Measurements from ENCODE around the gene TRAPPC5. TPM values are rescaled to one million over a fixed set of nuclear protein-coding genes. Genes with fewer than 3 reads are reported as not detected.
"Not testable (repeated sequence)": the region's sequence is repeated elsewhere in the genome, so short reads cannot be mapped to it uniquely, and the experiment has no call there.

Gene TRAPPC5
- total RNA-seq, 1 donor from 2014 or later: 72.2 TPM

DNA sequence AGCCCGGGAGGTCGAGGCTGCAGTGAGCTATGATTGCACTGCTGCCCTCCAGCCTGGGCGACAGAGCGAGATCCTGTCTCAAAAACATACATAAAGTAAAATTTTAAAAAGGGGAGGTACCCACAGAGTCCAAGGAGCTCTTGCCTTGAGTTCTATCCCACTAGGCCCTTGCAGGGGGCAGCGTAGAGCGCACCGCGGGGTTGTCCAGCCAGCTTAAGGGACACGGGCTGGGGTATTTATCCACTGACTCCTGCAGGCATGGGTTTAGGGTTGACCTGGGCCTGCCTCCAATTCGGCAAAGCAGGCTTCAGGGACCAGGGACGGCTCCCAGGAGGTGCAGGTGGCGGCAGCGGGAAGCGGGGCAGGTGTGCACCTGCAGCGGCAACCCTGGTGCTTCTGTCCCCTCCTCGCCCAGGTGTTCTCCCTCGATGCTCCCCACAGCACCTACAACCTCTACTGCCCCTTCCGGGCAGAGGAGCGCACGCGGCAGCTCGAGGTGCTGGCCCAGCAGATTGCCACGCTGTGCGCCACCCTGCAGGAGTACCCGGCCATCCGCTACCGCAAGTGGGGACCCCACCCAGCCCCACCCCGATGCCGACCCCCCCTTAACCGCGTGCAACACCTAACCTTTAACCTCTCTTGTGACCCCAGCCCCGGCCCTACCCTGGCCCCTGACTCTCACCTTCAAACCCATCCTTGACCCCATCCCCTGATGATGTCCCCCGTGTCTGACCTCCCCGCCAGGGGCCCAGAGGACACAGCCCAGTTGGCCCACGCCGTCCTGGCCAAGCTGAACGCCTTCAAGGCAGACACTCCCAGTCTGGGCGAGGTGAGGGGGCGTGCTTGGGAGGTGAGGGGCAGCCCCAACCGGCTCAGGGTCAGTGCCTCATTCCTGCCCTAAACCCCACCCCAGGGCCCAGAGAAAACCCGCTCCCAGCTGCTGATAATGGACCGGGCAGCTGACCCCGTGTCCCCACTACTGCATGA lies 39.0 kb upstream of the TRAPPC5 start:
- H3K27me3 Mint-ChIP-seq (ENCODE audit: insufficient read depth): no peaks in the 10 kb centered on the region
- no peak overlapping the region for H3K27ac Mint-ChIP-seq
- H3K4me3 Mint-ChIP-seq: no peak overlapping the region
- no peaks in the 10 kb centered on the region for H3K9me3 Mint-ChIP-seq
- H3K4me1 Mint-ChIP-seq (ENCODE audit: low read depth): peaks cover 18% of the 10 kb centered on the region
- no peak for DNase-seq (ENCODE audit: low spot score)
- intact Hi-C loops (cut with micrococcal nuclease): no loop called here
- H3K36me3 Mint-ChIP-seq (ENCODE audit: low read depth): peaks cover 13% of the 10 kb centered on the region

DNA sequence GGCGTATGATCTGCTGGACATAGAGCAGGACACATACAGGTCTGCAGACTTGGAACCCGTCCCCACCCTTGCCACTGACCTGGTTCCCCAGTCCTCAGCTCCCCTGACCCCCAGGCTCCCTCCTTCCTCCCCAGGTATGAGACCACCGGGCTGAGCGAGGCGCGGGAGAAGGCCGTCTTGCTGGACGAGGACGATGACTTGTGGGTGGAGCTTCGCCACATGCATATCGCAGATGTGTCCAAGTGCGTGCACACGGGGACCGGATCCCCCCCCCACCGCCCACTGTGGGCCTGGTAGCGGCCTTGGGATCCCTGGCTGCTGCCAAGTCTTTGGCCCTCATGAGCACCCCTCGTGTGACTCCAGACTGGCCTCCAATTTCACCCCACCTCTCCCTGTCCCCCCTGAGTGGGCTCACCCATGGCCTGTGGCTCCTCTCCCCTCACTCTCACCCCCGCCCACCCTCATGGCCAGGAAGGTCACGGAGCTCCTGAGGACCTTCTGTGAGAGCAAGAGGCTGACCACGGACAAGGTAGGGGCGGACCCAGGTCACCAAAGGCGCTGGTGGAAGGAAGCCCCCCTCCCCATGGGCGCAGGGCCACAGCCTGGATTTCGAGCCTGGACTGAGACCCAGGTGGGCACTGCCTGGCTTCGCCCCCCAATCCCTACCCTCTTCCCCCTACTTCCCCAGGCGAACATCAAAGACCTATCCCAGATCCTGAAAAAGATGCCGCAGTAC lies 38.2 kb upstream of the TRAPPC5 start:
- peaks cover 18% of the 10 kb centered on the region for H3K4me1 Mint-ChIP-seq (ENCODE audit: low read depth)
- no peak overlapping the region for H3K4me3 Mint-ChIP-seq
- no peak for DNase-seq (ENCODE audit: low spot score)
- no peaks in the 10 kb centered on the region for H3K27me3 Mint-ChIP-seq (ENCODE audit: insufficient read depth)
- intact Hi-C loops (cut with micrococcal nuclease): no loop called here
- peaks cover 13% of the 10 kb centered on the region for H3K36me3 Mint-ChIP-seq (ENCODE audit: low read depth)
- H3K27ac Mint-ChIP-seq: no peak overlapping the region
- H3K9me3 Mint-ChIP-seq: no peaks in the 10 kb centered on the region

DNA sequence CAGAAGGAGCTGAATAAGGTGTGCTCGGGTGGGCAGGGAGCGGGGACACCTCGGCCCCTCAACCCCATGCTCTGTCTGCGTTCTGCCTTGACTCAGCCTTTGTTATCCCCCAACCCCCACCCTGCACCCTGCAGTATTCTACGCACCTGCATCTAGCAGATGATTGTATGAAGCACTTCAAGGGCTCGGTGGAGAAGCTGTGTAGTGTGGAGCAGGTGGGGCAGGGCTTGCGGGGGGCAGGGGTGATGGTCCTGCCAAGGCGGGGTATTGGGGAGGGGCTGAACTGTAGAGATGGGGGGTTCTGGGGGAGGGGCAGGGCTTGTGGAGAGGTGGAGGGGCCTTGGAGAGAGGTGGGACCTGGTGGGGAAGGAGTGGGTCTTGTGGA lies 37.6 kb upstream of the TRAPPC5 start:
- Mint-ChIP-seq H3K36me3 (ENCODE audit: low read depth) (peaks cover 13% of the 10 kb centered on the region), H3K27me3 (ENCODE audit: insufficient read depth) (no peaks in the 10 kb centered on the region), H3K27ac (no peak overlapping the region), H3K4me3 (no peak overlapping the region), H3K4me1 (ENCODE audit: low read depth) (peaks cover 18% of the 10 kb centered on the region), H3K9me3 (no peaks in the 10 kb centered on the region)
- DNase-seq (ENCODE audit: low spot score): no peak
- intact Hi-C loops (cut with micrococcal nuclease): no loop called here

DNA sequence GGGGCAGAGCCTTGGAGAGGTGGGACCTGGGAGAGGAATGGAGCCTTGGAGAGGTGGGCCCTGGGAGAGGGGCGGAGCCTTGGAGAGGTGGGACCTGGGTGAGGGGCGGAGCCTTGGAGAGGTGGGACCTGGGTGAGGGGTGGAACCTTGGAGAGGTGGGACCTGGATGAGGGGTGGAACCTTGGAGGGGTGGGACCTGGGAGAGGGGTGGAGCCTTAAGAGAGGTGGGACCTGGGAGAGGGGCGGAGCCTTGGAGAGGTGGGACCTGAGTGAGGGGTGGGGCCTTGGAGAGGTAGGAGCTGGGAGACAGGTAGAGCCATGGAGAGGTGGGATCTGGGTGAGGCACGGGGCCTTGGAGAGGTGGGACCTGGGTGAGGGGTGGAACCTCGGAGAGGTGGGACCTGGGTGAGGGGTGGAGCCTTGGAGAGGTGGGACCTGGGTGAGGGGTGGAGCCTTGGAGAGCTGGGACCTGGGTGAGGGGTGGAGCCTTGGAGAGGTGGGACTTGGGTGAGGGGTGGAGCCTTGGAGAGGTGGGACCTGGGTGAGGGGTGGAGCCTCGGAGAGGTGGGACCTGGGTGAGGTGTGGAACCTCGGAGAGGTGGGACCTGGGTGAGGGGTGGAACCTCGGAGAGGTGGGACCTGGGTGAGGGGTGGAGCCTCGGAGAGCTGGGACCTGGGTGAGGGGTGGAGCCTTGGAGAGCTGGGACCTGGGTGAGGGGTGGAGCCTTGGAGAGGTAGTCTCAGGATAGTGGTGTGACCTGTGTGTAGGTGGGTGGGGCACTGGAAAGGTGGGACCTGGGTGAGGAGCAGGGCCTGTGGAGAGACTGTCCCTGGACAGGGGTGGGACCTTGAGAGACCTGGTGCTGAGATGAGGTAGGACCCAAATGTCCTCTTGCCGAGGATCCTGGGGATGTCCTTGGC lies 36.7 kb upstream of the TRAPPC5 start:
- Mint-ChIP-seq H3K36me3 (ENCODE audit: low read depth) (peaks cover 13% of the 10 kb centered on the region), H3K4me1 (ENCODE audit: low read depth) (peaks cover 16% of the 10 kb centered on the region)
- H3K27ac Mint-ChIP-seq; H3K27me3 Mint-ChIP-seq (ENCODE audit: insufficient read depth); intact Hi-C loops (cut with micrococcal nuclease); H3K4me3 Mint-ChIP-seq; H3K9me3 Mint-ChIP-seq; DNase-seq (ENCODE audit: low spot score): not testable (repeated sequence)

DNA sequence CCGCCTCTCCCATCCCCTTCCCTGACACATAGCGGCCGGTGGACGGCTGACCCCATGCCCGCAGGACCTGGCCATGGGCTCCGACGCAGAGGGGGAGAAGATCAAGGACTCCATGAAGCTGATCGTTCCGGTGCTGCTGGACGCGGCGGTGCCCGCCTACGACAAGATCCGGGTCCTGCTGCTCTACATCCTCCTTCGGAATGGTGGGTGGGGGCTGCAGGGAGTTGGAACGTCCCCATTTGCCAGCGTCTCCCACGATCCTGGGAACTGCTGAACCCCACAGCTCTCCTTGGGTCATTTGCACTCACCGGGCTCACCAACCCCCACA lies 36.1 kb upstream of the TRAPPC5 start:
- intact Hi-C loops (cut with micrococcal nuclease): no loop called here
- Mint-ChIP-seq H3K27ac (no peak overlapping the region), H3K4me1 (ENCODE audit: low read depth) (peaks cover 10% of the 10 kb centered on the region), H3K4me3 (no peak overlapping the region), H3K9me3 (no peaks in the 10 kb centered on the region), H3K27me3 (ENCODE audit: insufficient read depth) (no peaks in the 10 kb centered on the region), H3K36me3 (ENCODE audit: low read depth) (peaks cover 13% of the 10 kb centered on the region)
- no peak for DNase-seq (ENCODE audit: low spot score)

DNA sequence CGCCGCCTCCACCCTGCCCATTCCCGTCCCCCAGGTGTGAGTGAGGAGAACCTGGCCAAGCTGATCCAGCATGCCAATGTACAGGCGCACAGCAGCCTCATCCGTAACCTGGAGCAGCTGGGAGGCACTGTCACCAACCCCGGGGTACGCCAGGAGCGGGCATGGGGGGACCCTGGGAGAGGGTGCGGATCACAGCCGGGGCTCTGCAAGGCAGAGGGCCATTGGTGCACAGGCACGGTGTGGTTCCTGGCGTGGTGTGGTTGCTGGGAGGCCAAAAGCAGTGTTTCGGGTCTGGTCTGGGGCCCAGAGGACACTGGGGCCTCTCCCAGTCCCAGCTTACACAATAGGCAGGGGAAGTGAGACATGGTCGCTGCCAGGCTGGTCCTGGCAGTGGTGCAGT lies 35.5 kb upstream of the TRAPPC5 start:
- Mint-ChIP-seq H3K36me3 (ENCODE audit: low read depth) (peaks cover 6% of the 10 kb centered on the region), H3K4me1 (ENCODE audit: low read depth) (peaks cover 4% of the 10 kb centered on the region), H3K27me3 (ENCODE audit: insufficient read depth) (peaks cover 2% of the 10 kb centered on the region), H3K4me3 (no peak overlapping the region), H3K27ac (no peak overlapping the region), H3K9me3 (no peaks in the 10 kb centered on the region)
- no peak for DNase-seq (ENCODE audit: low spot score)
- intact Hi-C loops (cut with micrococcal nuclease): no loop called here

DNA sequence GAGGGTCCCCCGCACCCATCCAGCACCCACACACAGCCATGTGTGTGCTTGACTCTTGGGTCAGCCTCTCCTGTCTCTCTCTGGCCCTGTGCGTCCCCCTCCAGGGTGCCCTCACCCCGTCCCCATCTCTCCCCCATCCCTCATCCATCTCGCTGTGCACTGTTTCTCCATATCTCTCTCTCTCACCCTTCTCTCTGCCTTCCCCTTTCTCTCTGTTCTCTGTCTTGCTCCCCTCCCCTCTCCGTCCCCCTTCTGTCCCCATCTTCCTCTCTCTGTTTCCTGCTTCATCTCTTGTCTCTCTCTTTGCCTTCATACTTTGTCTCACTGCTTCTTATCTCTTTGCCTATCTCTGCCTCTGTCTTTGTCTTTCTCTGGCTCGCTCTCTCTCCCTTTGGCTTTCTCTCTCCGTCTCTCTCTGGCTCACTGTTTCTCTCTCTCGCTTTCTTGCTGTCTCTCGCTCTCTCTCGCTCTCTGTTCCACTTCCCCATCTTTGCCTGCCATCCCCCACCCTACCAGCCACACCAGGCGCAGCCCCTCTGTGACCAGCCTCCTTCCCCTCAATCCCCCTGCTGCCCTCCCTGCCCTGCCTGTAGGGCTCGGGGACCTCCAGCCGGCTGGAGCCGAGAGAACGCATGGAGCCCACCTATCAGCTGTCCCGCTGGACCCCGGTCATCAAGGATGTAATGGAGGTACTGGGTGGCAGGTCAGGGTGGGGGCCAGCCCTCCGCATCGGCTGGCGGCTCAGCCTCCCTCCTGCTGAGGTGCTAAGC lies 34.8 kb upstream of the TRAPPC5 start:
- intact Hi-C loops (cut with micrococcal nuclease): no loop called here
- DNase-seq (ENCODE audit: low spot score): no peak
- no peak overlapping the region for H3K4me3 Mint-ChIP-seq
- peaks cover 5% of the 10 kb centered on the region for H3K36me3 Mint-ChIP-seq (ENCODE audit: low read depth)
- peak overlapping the region; percentile 18 for H3K27ac Mint-ChIP-seq
- no peaks in the 10 kb centered on the region for H3K9me3 Mint-ChIP-seq
- peaks cover 2% of the 10 kb centered on the region for H3K27me3 Mint-ChIP-seq (ENCODE audit: insufficient read depth)
- H3K4me1 Mint-ChIP-seq (ENCODE audit: low read depth): no peaks in the 10 kb centered on the region

DNA sequence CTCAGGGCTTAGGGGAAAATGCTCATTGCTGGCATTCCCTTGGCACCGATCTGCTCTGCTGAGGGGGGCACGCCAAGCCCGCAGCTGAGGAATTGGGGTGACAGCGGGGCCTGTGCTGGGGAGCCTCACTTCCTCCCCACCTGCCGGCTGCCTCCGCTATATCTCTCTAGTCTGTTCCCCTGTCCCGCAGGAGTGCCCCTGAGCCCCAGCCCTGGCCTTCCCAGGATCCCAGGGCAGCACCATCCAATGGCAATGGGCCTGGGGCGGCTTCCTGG lies 34.3 kb upstream of the TRAPPC5 start:
- H3K27me3 Mint-ChIP-seq (ENCODE audit: insufficient read depth): peaks cover 2% of the 10 kb centered on the region
- intact Hi-C loops (cut with micrococcal nuclease): no loop called here

DNA sequence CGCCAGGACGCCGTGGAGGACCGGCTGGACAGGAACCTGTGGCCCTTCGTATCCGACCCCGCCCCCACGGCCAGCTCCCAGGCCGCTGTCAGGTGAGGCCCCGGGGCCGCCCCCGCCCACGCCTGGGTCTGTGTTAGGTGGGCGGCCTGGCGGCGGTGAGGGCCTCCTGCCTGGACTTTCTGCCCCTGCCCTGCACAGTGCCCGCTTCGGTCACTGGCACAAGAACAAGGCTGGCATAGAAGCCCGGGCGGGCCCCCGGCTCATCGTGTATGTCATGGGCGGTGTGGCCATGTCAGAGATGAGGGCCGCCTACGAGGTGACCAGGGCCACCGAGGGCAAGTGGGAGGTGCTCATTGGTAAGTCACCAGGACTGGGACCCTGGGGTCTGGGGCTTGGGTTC lies 33.5 kb upstream of the TRAPPC5 start:
- H3K27me3 Mint-ChIP-seq (ENCODE audit: insufficient read depth): peaks cover 5% of the 10 kb centered on the region
- no peak for DNase-seq (ENCODE audit: low spot score)
- H3K4me3 Mint-ChIP-seq: no peak overlapping the region
- peaks cover 5% of the 10 kb centered on the region for H3K36me3 Mint-ChIP-seq (ENCODE audit: low read depth)
- H3K9me3 Mint-ChIP-seq: no peaks in the 10 kb centered on the region
- intact Hi-C loops (cut with micrococcal nuclease): no loop called here
- peaks cover 2% of the 10 kb centered on the region for H3K4me1 Mint-ChIP-seq (ENCODE audit: low read depth)
- H3K27ac Mint-ChIP-seq: no peak overlapping the region

More for the DNA sequence above, 34.3 kb upstream of the TRAPPC5 start:
- Mint-ChIP-seq H3K4me1 (ENCODE audit: low read depth) (no peaks in the 10 kb centered on the region), H3K27ac (no peak overlapping the region), H3K9me3 (no peaks in the 10 kb centered on the region), H3K36me3 (ENCODE audit: low read depth) (peaks cover 5% of the 10 kb centered on the region), H3K4me3 (no peak overlapping the region)
- no peak for DNase-seq (ENCODE audit: low spot score)

DNA sequence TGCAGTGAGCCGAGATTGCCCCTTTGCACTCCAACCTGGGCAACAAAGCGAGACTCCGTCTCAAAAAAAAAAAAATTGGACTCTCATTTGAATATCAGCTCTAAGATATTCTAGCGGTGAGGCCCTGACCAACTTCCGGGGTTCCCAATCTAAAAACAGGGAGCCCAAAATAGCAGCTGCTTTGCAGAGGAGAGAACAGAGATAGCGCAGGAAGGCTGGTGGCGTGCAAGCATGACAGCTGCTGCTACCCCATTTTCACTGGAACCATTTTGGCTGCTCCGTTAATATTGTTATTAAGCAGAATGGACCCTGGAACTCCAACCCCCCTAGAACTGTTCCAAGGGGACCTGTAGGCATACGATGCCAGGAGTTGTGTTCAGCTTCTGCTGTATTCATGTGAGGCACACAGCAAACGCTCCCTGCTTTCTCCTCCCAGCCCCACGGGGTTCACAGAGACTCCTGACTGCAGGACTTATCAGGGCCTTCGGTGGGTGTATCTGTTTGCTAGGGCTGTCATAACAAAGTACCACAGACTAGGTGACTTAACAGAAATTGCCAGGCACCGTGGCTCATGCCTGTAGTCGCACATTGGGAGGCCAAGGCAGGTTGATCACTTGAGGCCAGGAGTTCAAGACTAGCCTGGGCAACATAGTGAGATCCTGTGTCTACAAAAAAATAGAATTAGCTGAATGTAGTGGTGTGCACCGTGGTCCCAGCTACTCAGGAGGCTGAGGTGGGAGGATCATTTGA lies 32.2 kb upstream of the TRAPPC5 start:
- Mint-ChIP-seq H3K9me3 (no peaks in the 10 kb centered on the region), H3K36me3 (ENCODE audit: low read depth) (peaks cover 5% of the 10 kb centered on the region), H3K4me1 (ENCODE audit: low read depth) (peaks cover 6% of the 10 kb centered on the region), H3K4me3 (no peak overlapping the region), H3K27me3 (ENCODE audit: insufficient read depth) (peaks cover 7% of the 10 kb centered on the region), H3K27ac (no peak overlapping the region)
- intact Hi-C loops (cut with micrococcal nuclease): no loop called here
- DNase-seq (ENCODE audit: low spot score): no peak

DNA sequence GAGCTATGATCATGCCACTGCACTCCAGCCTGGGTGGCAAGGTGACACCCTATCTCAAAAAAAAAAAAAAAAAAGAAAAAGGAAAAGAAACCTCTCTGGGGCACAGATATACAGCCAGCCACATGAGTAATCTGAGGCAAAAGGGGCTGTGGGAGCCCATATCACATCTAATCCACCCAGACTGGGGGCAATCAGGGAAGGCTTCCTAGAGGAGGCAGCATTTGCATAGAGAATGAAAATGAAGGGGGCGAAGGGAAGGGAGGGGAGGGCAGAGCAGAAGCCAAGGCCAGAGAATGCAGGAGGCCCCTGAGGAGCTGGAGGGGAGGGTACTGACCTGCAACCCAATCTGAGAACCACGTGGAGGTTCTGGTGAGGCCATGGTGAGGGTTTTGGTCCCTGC lies 30.5 kb upstream of the TRAPPC5 start:
- Mint-ChIP-seq H3K9me3 (no peaks in the 10 kb centered on the region), H3K36me3 (ENCODE audit: low read depth) (peaks cover 5% of the 10 kb centered on the region), H3K4me1 (ENCODE audit: low read depth) (peaks cover 6% of the 10 kb centered on the region), H3K27me3 (ENCODE audit: insufficient read depth) (peaks cover 7% of the 10 kb centered on the region), H3K27ac (no peak overlapping the region), H3K4me3 (no peak overlapping the region)
- no peak for DNase-seq (ENCODE audit: low spot score)
- intact Hi-C loops (cut with micrococcal nuclease): no loop called here
